Frontal cortex (tissue), 4 donors: Measurements from ENCODE around the gene PRAMEF1. TPM values are rescaled to one million over a fixed set of nuclear protein-coding genes. Genes with fewer than 3 reads are reported as not detected.
"Not testable (repeated sequence)": the region's sequence is repeated elsewhere in the genome, so short reads cannot be mapped to it uniquely, and the experiment has no call there.

Experiments
- DNase-seq, 2 donors: peaks; one replicate each; pipeline ENCODE4 v3.0.0; 2012; ENCODE audit warnings: low spot score in 2 of 2
- FAIRE-seq: peaks from 2 replicates; lab custom pipeline; 2012; peaks lifted over from hg19 to GRCh38; lab: Jason Lieb, UNC
- total RNA-seq: library from RNA; depleted of rRNA; stranded (reverse); fragments of >200 nt; gene quantifications from one replicate; pipeline ENCODE4 v1.2.3, GENCODE V29; 2014
- donor health status: control.
- donor health status: control.
- donor health status: control.

PRAMEF1 gene
- total RNA-seq, 1 donor from 2014 or later: not detected

- no peak for FAIRE-seq
- no peak for DNase-seq
Measured at GRCh38 chr1:12773438-12773837, 17.8 kb upstream of the PRAMEF1 start, which contains the start of gene PRAMEF12. Gene PRAMEF12, plus strand, starts transcription at chr1:12773738. Its CDS starts 1,130 bp downstream, at chr1:12774868.

- DNase-seq: no peak
- FAIRE-seq: no peak
Measured at GRCh38 chr1:12774801-12775345, 16.3 kb upstream of the PRAMEF1 start.

- DNase-seq (no peak), FAIRE-seq (no peak)
Measured at GRCh38 chr1:12775443-12775842, 15.8 kb upstream of the PRAMEF1 start.

- DNase-seq (no peak), FAIRE-seq (no peak)
Measured at GRCh38 chr1:12776801-12777557, 14.2 kb upstream of the PRAMEF1 start.

- FAIRE-seq (no peak), DNase-seq (no peak)
Measured at GRCh38 chr1:12778061-12778460, 13.1 kb upstream of the PRAMEF1 start.

GRCh38 chr1:12778907-12779306 lies 12.3 kb upstream of the PRAMEF1 start:
- FAIRE-seq: no peak
- no peak for DNase-seq

GRCh38 chr1:12781488-12781887 lies 9.7 kb upstream of the PRAMEF1 start:
- not testable (repeated sequence) for FAIRE-seq, DNase-seq

GRCh38 chr1:12783783-12784182 lies 7.4 kb upstream of the PRAMEF1 start:
- DNase-seq, FAIRE-seq: not testable (repeated sequence)

- not testable (repeated sequence) for DNase-seq, FAIRE-seq
Measured at GRCh38 chr1:12784729-12785128, 6.5 kb upstream of the PRAMEF1 start.

- FAIRE-seq: no peak
Measured at GRCh38 chr1:12798911-12799310, 7.7 kb downstream of the PRAMEF1 start.

GRCh38 chr1:12799730-12800129 lies 8.5 kb downstream of the PRAMEF1 start:
- DNase-seq (no peak), FAIRE-seq (no peak)

More at GRCh38 chr1:12798911-12799310, 7.7 kb downstream of the PRAMEF1 start:
- no peak for DNase-seq

GRCh38 chr1:12809933-12810332 lies 18.7 kb downstream of the PRAMEF1 start:
- no peak for DNase-seq
- FAIRE-seq: no peak

GRCh38 chr1:12810691-12811408 lies 19.7 kb downstream of the PRAMEF1 start:
- no peak for DNase-seq
- FAIRE-seq: no peak

- DNase-seq (no peak), FAIRE-seq (no peak)
Measured at GRCh38 chr1:12811409-12811784, 20.2 kb downstream of the PRAMEF1 start.

- not testable (repeated sequence) for FAIRE-seq, DNase-seq
Measured at GRCh38 chr1:12819061-12819460, 27.9 kb downstream of the PRAMEF1 start.

GRCh38 chr1:12831310-12831709 lies 40.1 kb downstream of the PRAMEF1 start, which contains the start of gene PRAMEF11:
Gene PRAMEF11, minus strand, starts transcription at chr1:12831410. Its CDS starts 2,621 bp downstream, at chr1:12828789.
- DNase-seq, FAIRE-seq: not testable (repeated sequence)

- FAIRE-seq, DNase-seq: not testable (repeated sequence)
Measured at GRCh38 chr1:12833251-12833650, 42.1 kb downstream of the PRAMEF1 start.
